GM21529 (cell line): ENCODE results near the gene NR1H2.
"Not testable (repeated sequence)": the region's sequence is repeated elsewhere in the genome, so short reads cannot be mapped to it uniquely, and the experiment has no call there.

ENCODE experiments used
- ATAC-seq: cut with Tn5 transposase; IDR thresholded peaks from one replicate; pipeline ENCODE4 v1.9.1; 2021; ENCODE audit not compliant: unreplicated experiment

The NR1H2 gene

DNA sequence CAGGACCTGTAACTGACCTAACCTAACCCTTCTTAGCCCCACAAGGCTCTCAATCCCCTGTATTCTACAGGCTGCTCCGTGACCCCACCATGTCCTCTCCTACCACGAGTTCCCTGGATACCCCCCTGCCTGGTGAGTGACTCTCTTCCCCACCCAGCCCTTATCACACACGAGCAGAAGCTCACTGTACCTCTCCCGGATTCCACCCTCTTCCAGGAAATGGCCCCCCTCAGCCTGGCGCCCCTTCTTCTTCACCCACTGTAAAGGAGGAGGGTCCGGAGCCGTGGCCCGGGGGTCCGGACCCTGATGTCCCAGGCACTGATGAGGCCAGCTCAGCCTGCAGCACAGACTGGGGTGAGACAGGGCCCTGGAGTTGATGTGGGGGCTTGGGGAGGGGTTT lies 1.3 kb downstream of the NR1H2 start:
- ATAC-seq: no peak

DNA sequence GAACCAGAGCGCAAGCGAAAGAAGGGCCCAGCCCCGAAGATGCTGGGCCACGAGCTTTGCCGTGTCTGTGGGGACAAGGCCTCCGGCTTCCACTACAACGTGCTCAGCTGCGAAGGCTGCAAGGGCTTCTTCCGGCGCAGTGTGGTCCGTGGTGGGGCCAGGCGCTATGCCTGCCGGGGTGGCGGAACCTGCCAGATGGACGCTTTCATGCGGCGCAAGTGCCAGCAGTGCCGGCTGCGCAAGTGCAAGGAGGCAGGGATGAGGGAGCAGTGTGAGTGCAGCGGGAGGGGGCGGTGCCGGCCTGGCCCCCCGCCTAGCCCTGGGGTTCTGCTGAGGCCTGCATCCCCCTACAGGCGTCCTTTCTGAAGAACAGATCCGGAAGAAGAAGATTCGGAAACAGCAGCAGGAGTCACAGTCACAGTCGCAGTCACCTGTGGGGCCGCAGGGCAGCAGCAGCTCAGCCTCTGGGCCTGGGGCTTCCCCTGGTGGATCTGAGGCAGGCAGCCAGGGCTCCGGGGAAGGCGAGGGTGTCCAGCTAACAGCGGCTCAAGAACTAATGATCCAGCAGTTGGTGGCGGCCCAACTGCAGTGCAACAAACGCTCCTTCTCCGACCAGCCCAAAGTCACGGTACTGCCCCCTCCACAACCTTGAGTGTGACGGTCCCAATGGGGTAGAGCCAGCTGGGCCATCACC lies 2.1 kb downstream of the NR1H2 start:
- no peak for ATAC-seq

DNA sequence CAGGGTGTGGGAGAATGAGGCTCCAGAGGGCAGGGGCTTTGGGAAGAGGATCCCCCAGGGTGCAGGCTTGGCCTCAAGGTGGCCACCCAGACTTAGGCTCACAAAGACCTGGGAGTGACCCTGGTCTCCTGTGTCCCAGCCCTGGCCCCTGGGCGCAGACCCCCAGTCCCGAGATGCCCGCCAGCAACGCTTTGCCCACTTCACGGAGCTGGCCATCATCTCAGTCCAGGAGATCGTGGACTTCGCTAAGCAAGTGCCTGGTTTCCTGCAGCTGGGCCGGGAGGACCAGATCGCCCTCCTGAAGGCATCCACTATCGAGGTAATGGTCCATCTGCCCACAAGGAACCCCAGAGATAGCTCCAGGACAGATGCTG lies 2.6 kb downstream of the NR1H2 start:
- no peak for ATAC-seq

DNA sequence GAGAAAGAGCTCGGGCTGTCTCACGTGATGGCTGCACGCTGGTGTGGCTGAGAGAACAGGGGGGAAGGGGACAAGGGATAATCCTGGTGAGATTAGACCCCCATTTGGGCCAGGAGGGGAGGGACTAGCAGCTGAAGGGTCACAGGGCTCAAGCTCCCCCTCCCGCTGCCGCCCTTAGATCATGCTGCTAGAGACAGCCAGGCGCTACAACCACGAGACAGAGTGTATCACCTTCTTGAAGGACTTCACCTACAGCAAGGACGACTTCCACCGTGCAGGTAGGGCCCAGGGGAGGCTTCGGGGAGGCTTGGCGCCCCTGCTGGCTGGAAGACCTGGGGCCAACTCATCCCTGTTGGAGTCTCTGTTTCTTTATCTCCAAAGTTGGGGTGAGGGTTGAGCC lies 3.3 kb downstream of the NR1H2 start:
- ATAC-seq: no peak

DNA sequence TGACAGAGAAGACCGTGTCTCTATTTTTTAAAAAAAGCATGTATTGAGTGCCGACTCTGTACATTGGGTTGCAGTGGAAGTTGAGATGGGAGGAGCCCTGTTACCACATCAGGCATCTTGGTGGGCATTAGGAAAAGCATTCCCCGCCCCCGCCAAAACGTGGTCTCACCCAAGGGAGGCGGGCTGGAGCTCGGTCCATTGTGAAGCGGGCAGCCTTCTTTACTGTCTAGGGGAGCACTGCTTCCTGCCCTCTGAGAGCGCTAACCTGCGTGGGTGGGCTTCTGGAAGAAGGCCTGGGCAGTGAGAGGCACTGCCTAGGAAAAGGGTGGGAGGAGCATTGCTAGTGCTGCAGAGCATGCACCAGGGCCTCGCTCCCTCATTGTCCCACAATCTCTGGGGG lies 3.9 kb downstream of the NR1H2 start:
- ATAC-seq: no peak

DNA sequence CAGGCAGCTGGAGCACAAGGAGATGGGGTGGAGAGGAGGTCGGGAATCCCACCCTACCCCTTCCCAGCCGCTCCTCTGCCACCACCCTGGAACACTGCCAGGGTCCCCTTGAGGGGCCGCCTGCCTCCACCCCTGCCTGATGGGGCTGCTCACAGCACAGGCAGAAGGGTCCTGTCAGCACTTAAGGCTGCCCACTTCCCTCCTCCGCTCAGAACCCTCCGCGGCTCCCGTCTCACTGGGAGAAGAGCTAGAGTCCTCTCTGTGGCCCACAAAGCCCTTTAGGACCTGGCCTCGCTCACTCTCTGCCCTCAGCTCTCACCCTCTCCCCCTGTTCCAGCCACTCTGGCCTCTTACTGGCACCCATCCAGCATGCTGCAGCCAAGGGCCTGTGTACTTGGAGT lies 4.5 kb downstream of the NR1H2 start:
- no peak for ATAC-seq

DNA sequence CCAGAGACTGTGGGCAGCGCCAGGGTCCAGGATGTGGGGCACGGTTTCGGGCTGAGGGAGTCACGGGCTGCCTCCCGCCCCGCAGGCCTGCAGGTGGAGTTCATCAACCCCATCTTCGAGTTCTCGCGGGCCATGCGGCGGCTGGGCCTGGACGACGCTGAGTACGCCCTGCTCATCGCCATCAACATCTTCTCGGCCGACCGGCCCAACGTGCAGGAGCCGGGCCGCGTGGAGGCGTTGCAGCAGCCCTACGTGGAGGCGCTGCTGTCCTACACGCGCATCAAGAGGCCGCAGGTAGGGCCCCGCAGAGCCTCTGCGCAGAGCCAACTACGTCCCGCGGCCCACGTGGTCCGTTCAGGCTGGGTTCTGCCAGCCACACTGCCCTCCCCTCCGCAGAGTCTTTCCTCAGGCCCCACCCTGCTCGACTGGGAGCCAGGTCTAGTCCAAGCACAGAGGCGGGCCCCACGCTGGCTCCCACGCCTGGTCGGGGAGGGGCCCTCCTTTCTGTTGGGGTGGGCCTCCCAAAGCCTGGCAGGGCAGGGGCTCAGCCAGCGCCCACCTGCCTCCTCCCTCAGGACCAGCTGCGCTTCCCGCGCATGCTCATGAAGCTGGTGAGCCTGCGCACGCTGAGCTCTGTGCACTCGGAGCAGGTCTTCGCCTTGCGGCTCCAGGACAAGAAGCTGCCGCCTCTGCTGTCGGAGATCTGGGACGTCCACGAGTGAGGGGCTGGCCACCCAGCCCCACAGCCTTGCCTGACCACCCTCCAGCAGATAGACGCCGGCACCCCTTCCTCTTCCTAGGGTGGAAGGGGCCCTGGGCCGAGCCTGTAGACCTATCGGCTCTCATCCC lies 5.8 kb downstream of the NR1H2 start:
- ATAC-seq: no peak

DNA sequence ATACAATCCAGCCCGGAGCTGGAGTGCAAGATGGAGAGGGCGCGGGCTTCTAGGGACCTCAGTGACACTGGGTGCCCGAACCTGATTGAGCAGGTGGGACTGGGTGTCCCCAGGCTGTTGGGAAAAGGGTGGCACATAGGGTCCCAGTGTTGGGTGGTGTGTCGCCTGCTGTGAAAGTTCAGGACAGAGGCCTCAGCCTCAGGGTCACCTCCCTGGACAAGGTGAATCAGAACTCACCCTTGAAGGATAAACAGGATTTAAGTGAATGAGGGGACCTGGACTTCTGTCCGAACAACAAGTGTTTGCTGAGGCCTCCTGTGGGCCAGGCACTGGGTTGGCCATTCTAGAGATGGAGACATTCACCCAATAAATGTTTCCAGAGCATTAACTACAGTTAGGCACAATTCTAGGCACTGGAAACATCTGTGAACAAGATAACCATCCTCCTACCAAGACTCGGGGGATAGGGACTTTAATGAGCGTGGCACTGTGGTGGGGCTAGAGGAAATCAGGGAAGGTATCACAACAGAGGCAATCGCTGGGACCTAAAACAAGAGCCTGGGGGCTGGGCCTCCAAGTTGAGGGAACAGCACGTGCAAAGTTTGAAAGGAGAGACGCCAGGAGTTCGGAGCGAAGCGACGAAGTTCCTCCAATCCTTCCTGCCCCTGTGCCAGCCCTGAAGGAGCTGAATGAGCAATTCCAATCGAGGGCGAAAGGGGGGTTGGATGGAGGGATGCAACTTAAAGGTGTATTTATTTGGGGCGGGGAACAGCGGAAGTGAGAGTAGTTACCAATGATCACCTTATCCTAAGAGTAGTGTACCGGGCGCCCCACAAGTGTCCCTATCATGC lies 7.0 kb downstream of the NR1H2 start:
- no peak for ATAC-seq

DNA sequence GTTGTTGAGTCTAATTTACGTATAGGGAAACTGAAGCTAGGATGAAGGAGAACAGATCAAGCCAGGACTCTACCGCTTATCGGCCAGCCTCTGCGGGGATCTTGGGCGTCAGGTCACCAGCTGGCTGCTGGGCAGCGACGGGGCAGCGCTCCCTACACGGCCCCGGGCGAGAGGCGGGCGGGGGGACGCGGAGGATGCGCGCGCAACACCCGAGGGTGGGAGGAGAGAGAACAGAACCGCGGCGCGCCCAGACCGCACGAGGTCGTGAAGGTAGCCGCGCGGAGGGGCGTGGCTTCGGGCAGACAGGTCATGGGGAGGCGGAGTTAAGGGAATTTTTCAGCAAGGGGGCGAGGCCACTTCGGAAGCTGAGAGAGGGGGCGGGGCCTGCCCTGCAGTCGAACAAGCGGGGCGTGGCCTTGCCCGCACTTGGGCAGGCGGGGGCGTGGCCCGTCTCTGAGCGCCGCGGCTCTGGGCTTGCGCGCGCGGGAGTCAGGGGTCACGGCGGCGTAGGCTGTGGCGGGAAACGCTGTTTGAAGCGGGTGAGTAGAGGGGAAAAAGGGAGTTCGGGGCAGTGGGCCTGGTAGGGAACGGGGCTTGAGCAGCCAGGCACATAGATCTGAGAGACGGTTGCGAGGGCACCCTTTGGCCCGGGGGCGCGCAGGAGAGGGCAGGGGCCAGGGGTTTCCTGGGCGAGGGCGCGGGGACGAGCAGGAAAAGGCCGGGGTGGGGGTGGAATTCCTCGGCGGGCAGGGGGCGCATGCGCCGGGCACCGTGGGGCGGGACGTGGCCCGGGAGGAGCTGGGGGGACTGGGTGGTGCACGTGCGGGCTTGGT lies 7.8 kb downstream of the NR1H2 start, which contains the start of gene POLD1:
Gene POLD1, plus strand, starts transcription at position 496 of the 833 bp plus-strand sequence. CDS start 14,505 bp downstream, outside the sequence.
- peak; percentile 71 for ATAC-seq

DNA sequence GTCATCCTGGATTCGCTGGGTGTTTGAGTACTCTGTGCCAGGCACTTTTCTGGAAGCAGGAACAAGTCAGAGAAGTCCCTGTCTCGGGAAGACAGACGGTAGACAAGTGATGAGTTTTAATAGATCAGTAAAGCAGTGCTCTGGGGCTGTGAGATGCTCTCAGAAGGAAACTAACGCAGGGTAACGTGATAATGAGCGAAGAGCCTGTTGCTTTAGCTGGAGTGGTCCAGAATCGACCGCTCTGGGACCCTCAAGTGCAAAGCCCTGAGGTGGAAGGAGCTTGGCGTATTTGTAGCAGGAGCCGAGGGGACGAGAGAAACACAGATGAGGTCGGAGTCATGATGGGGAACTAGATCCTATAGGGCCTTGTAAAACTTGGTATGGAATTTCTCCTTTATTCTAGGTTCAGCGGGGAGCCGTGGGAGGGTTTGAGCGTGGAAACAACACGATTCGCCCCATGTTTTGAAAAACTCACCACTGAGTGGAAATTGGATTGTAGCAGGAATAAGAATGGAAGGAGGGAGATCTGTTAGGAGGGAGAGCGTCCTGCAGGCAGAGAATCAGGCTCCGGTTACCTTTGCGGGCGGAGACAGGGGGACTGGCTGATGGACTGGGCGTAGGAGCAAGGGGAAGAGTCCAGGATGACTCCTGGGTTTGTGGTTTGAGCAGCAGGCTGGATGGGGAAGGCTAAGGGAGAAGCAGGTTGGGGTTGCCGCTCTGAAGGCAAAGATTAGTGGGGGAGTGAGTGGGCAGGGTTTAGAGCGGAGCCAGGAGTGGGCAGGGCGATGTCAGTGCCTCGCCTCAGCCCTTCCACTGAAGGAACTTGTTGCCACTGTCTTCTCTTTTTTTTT lies 8.7 kb downstream of the NR1H2 start:
- no peak for ATAC-seq

DNA sequence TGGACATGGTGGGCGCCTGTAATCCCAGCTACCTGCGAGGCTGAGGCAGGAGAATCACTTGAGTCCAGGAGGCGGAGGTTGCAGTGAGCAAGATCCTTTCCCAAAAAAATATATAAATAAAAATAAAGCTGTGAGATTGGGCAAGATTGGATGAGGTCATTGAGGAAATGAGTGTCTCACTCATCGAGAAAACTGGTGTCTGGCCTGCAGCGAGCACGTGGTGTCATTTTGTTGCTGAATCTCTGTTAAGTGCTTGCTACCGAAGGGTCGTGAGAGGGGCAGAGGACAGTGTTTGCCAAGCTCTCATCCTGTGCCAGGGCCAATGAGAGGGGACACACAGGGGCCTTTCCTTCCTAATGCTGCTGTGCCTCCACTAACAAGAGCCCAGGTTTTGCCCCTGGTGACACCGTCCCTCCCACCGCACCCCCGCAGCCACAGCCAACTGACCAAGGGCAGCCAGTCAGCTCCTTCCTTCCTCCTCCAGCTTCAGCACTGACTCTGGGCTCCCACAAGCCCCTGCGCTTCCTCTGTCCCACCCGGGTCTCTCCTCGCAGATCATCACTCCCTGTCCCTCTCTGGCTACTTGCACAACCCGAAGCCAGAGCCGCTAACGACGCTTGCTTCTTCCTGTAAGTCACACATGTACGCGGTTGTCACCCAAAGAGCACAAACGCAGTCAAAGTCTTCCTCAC lies 11.1 kb downstream of the NR1H2 start:
- ATAC-seq: no peak

DNA sequence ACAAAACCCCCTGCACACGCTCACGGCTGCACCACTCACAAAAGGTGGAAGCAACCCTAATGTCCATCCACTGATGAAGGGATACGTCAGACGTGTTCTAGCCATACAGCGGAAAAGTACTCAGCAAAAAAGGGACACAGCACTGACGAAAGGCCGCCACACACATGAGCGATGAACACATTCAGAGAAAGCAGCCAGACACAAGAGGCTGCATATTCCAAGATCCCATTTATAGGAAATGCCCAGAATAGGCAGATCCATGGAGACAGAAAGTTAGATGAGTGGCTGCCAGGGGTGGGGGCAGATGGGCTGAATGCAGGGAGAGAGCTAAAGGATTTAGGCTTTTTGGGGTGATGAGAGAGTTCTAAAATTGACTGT lies 11.6 kb downstream of the NR1H2 start:
- no peak for ATAC-seq

DNA sequence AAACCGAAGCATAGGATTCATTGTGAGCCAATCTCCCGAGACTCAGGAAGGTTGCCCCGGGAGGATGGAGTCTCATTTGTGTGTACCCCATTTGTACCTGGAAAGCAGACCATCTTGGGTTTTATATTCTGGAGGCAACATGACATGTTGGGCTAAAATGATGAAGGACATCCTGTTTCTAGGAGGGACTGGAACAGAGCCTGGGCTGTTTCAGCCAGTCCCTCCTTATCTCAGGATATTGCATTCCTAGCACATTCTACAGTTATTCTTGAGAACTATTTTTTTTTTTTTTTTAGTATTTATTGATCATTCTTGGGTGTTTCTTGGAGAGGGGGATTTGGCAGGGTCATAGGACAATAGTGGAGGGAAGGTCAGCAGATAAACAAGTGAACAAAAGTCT lies 14.0 kb downstream of the NR1H2 start:
- ATAC-seq: not testable (repeated sequence)

DNA sequence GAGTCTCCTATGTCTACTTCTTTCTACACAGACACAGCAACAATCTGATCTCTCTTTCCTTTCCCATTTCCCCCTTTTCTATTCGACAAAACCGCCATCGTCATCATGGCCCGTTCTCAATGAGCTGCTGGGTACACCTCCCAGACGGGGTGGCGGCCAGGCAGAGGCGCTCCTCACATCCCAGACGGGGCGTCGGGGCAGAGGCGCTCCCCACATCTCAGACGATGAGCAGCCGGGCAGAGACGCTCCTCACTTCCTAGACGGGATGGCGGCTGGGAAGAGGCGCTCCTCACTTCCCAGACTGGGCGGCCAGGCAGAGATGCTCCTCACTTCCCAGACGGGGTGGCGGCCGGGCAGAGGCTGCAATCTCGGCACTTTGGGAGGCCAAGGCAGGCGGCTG lies 14.7 kb downstream of the NR1H2 start:
- not testable (repeated sequence) for ATAC-seq

DNA sequence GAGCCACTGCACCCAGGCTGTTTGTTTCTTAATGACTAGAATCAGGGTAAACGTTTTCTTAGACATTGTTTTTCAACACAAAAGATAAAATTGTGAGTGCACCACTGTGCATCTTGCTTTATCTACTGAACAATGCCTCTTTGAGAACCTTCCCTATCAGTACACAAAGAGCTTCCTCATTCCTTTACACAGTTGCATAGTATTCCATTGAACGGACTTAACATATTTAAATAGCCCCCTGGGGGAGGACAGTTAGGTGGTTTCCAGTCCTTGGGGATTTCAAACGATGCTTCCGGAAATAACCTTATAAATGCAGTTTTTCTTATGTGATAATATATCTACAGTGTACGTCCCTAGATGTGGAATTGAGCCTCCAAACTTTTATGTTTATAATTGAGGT lies 16.5 kb downstream of the NR1H2 start:
- ATAC-seq: no peak

DNA sequence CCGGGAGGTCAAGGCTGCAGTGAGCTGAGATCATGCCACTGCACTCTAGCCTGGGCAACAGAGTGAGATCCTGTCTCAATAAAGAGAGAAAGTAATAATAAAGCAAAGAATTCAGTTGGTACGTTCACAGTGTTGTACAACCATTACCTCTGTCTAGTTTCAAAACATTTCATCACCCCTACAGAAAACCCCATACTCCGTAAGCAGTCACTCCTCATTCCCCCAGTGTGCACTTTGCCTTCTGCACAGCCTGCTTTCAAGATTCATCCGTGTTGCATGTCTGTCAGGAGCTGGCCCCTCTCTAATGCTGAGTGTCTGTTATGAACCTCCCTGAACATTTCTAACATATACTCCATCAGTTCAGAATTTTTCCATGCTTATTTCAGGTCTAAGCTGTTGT lies 17.3 kb downstream of the NR1H2 start:
- no peak for ATAC-seq

DNA sequence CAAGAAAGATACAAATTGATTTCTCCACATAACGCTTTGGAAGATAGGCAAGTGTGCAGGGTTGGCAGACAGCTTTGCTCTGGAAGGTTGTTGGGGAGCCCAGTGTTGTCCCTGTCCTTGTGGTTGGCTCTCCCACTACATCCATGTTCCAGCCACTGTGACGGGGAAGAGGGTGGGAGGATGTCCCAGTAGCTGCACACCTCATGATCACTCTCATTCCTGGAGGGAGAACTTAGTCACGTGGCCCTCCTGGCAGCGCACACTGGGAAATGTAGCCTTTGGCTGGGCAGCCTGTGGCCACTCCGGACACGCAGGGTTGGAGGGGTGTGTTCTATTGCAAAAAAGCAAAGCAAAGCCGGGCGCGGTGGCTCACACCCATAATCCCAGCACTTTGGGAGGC lies 17.8 kb downstream of the NR1H2 start:
- no peak for ATAC-seq

DNA sequence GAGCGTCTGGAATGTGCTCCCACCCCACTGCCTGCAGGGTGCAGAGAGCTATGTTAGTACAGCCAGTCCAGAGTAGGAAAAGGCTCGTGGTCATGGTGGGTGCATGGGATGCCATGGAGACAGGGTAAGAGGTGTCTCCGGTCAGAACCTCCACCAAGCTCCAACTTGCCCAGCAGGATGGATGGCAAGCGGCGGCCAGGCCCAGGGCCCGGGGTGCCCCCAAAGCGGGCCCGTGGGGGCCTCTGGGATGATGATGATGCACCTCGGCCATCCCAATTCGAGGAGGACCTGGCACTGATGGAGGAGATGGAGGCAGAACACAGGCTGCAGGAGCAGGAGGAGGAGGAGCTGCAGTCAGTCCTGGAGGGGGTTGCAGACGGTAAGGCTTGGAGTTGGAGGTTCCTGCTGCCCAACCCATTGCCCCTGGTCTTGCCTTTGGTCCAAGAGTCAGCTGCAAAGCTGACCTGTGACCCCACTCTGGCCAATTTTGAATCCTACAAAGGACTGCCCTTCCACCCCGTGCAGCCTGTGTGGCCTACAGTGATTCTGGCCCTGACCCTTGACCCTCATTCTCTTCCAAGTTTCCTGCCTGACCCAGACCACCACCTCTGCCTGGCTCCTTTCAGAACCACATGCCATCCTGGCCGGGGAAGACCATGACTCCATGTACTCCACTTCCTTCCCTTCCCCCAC lies 22.6 kb downstream of the NR1H2 start:
- no peak for ATAC-seq

DNA sequence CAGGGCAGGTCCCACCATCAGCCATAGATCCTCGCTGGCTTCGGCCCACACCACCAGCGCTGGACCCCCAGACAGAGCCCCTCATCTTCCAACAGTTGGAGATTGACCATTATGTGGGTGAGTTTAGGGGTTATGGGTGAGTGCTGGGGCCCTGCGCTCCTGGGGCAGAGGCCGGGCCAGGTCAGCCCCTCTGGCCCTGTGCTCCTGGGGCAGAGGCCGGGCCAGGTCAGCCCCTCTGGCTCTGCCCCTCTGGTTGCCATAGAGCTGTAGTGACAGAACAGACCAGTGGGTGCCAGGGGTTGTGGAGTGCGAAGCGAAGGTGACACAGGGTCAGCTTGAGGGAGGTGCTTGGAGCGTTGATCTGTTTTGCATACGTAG lies 23.1 kb downstream of the NR1H2 start:
- no peak for ATAC-seq
